ENCODE measurements around the gene NTNG1.
"Not testable (repeated sequence)": the region's sequence is repeated elsewhere in the genome, so short reads cannot be mapped to it uniquely, and the experiment has no call there.

The NTNG1 gene

GRCh38 chr1:107231291-107231690 is 90.5 kb downstream of the NTNG1 start:
- Mint-ChIP-seq H3K4me1 (ENCODE audit: low read depth in 2 of 2) (no peaks in the 10 kb centered on the region), H3K4me3 (no peak overlapping the region), H3K36me3 (ENCODE audit: insufficient read depth) (no peaks in the 10 kb centered on the region), H3K27ac (no peak overlapping the region), H3K9me3 (peaks cover 8 to 10% of the 10 kb centered on the region in 2 donors), H3K27me3 (peaks cover 0 to 4% of the 10 kb centered on the region in 2 donors)
- DNase-seq (no peak), ATAC-seq (replicated peaks) (no peak)

- ATAC-seq (replicated peaks) (no peak), DNase-seq (no peak)
- H3K4me1 Mint-ChIP-seq (ENCODE audit: low read depth in 2 of 2) = no peaks in the 10 kb centered on the region
- H3K4me3 Mint-ChIP-seq = no peak overlapping the region
- H3K27me3 Mint-ChIP-seq = peaks cover 0 to 4% of the 10 kb centered on the region in 2 donors
- H3K9me3 Mint-ChIP-seq = peaks cover 10 to 15% of the 10 kb centered on the region in 2 donors
- no peaks in the 10 kb centered on the region for H3K36me3 Mint-ChIP-seq (ENCODE audit: insufficient read depth)
- H3K27ac Mint-ChIP-seq = no peak overlapping the region
Observed at GRCh38 chr1:107232426-107232825, 91.6 kb downstream of the NTNG1 start.

GRCh38 chr1:107236760-107237159 is 95.9 kb downstream of the NTNG1 start:
- peaks cover 8 to 15% of the 10 kb centered on the region in 2 donors for H3K9me3 Mint-ChIP-seq
- not testable (repeated sequence) for ATAC-seq (replicated peaks); H3K4me3 Mint-ChIP-seq; H3K36me3 Mint-ChIP-seq (ENCODE audit: insufficient read depth); H3K27ac Mint-ChIP-seq; H3K4me1 Mint-ChIP-seq (ENCODE audit: low read depth in 2 of 2); DNase-seq; H3K27me3 Mint-ChIP-seq

- H3K27ac Mint-ChIP-seq = no peak overlapping the region
Observed at GRCh38 chr1:107243461-107243860, 102.6 kb downstream of the NTNG1 start.

GRCh38 chr1:107244709-107245500 is 104.1 kb downstream of the NTNG1 start:
- Mint-ChIP-seq H3K4me3 (no peak overlapping the region), H3K4me1 (ENCODE audit: low read depth in 2 of 2) (no peaks in the 10 kb centered on the region), H3K36me3 (ENCODE audit: insufficient read depth) (no peaks in the 10 kb centered on the region), H3K9me3 (no peaks in the 10 kb centered on the region), H3K27me3 (peaks cover 0 to 9% of the 10 kb centered on the region in 2 donors), H3K27ac (no peak overlapping the region)
- DNase-seq (no peak), ATAC-seq (replicated peaks) (no peak)

More at GRCh38 chr1:107243461-107243860, 102.6 kb downstream of the NTNG1 start:
- no peak for ATAC-seq (replicated peaks)
- Mint-ChIP-seq H3K4me3 (no peak overlapping the region), H3K36me3 (ENCODE audit: insufficient read depth) (no peaks in the 10 kb centered on the region), H3K27me3 (peaks cover 0 to 9% of the 10 kb centered on the region in 2 donors), H3K4me1 (ENCODE audit: low read depth in 2 of 2) (no peaks in the 10 kb centered on the region), H3K9me3 (no peaks in the 10 kb centered on the region)
- DNase-seq = no peak

- DNase-seq (no peak), ATAC-seq (replicated peaks) (no peak)
- no peaks in the 10 kb centered on the region for H3K4me1 Mint-ChIP-seq (ENCODE audit: low read depth in 2 of 2)
- peaks cover 0 to 9% of the 10 kb centered on the region in 2 donors for H3K27me3 Mint-ChIP-seq
- H3K4me3 Mint-ChIP-seq = no peak overlapping the region
- H3K36me3 Mint-ChIP-seq (ENCODE audit: insufficient read depth) = no peaks in the 10 kb centered on the region
- H3K9me3 Mint-ChIP-seq = no peaks in the 10 kb centered on the region
- no peak overlapping the region for H3K27ac Mint-ChIP-seq
Observed at GRCh38 chr1:107246775-107247345, 106.0 kb downstream of the NTNG1 start.

- Mint-ChIP-seq H3K27ac (no peak overlapping the region), H3K4me3 (no peak overlapping the region), H3K36me3 (ENCODE audit: insufficient read depth) (no peaks in the 10 kb centered on the region), H3K4me1 (ENCODE audit: low read depth in 2 of 2) (no peaks in the 10 kb centered on the region), H3K9me3 (no peaks in the 10 kb centered on the region), H3K27me3 (peaks cover 0 to 9% of the 10 kb centered on the region in 2 donors)
- ATAC-seq (replicated peaks) = no peak
- DNase-seq = no peak
Observed at GRCh38 chr1:107247679-107248078, 106.8 kb downstream of the NTNG1 start.

GRCh38 chr1:107250169-107250568 is 109.3 kb downstream of the NTNG1 start:
- Mint-ChIP-seq H3K36me3 (ENCODE audit: insufficient read depth) (no peaks in the 10 kb centered on the region), H3K27ac (no peak overlapping the region), H3K4me1 (ENCODE audit: low read depth in 2 of 2) (no peaks in the 10 kb centered on the region), H3K27me3 (no peaks in the 10 kb centered on the region), H3K4me3 (no peak overlapping the region), H3K9me3 (no peaks in the 10 kb centered on the region)
- no peak for ATAC-seq (replicated peaks)
- DNase-seq = no peak

- no peaks in the 10 kb centered on the region for H3K36me3 Mint-ChIP-seq (ENCODE audit: insufficient read depth)
- H3K4me1 Mint-ChIP-seq (ENCODE audit: low read depth in 2 of 2) = no peaks in the 10 kb centered on the region
- H3K9me3 Mint-ChIP-seq = no peaks in the 10 kb centered on the region
- ATAC-seq (replicated peaks) (no peak), DNase-seq (no peak)
- no peak overlapping the region for H3K4me3 Mint-ChIP-seq
- peaks cover 0 to under 1% of the 10 kb centered on the region in 2 donors for H3K27me3 Mint-ChIP-seq
- H3K27ac Mint-ChIP-seq = no peak overlapping the region
Observed at GRCh38 chr1:107251083-107251482, 110.2 kb downstream of the NTNG1 start.

GRCh38 chr1:107251839-107252238 is 111.0 kb downstream of the NTNG1 start:
- no peak overlapping the region for H3K27ac Mint-ChIP-seq
- ATAC-seq (replicated peaks) (no peak), DNase-seq (no peak)
- H3K4me1 Mint-ChIP-seq (ENCODE audit: low read depth in 2 of 2) = no peaks in the 10 kb centered on the region
- H3K4me3 Mint-ChIP-seq = no peak overlapping the region
- peaks cover 0 to 3% of the 10 kb centered on the region in 2 donors for H3K9me3 Mint-ChIP-seq
- H3K36me3 Mint-ChIP-seq (ENCODE audit: insufficient read depth) = no peaks in the 10 kb centered on the region
- H3K27me3 Mint-ChIP-seq = peaks cover 0 to 7% of the 10 kb centered on the region in 2 donors

GRCh38 chr1:107252271-107252670 is 111.4 kb downstream of the NTNG1 start:
- Mint-ChIP-seq H3K27ac (no peak overlapping the region), H3K36me3 (ENCODE audit: insufficient read depth) (no peaks in the 10 kb centered on the region), H3K27me3 (peaks cover 0 to 7% of the 10 kb centered on the region in 2 donors), H3K4me1 (ENCODE audit: low read depth in 2 of 2) (no peaks in the 10 kb centered on the region), H3K4me3 (no peak overlapping the region), H3K9me3 (peaks cover 0 to 3% of the 10 kb centered on the region in 2 donors)
- no peak for ATAC-seq (replicated peaks)
- no peak for DNase-seq

- Mint-ChIP-seq H3K27me3 (peaks cover 0 to 7% of the 10 kb centered on the region in 2 donors), H3K4me1 (ENCODE audit: low read depth in 2 of 2) (no peaks in the 10 kb centered on the region), H3K4me3 (no peak overlapping the region), H3K27ac (no peak overlapping the region), H3K36me3 (ENCODE audit: insufficient read depth) (no peaks in the 10 kb centered on the region), H3K9me3 (peaks cover 0 to 3% of the 10 kb centered on the region in 2 donors)
- no peak for DNase-seq
- no peak for ATAC-seq (replicated peaks)
Observed at GRCh38 chr1:107254306-107254705, 113.5 kb downstream of the NTNG1 start.

- ATAC-seq (replicated peaks) (no peak), DNase-seq (no peak)
- Mint-ChIP-seq H3K27me3 (peaks cover 2 to 7% of the 10 kb centered on the region in 2 donors), H3K4me3 (no peak overlapping the region), H3K4me1 (ENCODE audit: low read depth in 2 of 2) (no peaks in the 10 kb centered on the region), H3K9me3 (peaks cover 0 to 3% of the 10 kb centered on the region in 2 donors), H3K36me3 (ENCODE audit: insufficient read depth) (no peaks in the 10 kb centered on the region), H3K27ac (no peak overlapping the region)
Observed at GRCh38 chr1:107255469-107255868, 114.6 kb downstream of the NTNG1 start.

All from effector memory CD8-positive, alpha-beta T cell (primary cell).